ENCODE data around the gene PER1.

- TF ChIP-seq CTCF (IDR thresholded peaks at IDR 0.05) (no peak), POLR2A (IDR thresholded peaks at IDR 0.05) (no peak), POLR2AphosphoS5 (IDR thresholded peaks at IDR 0.05; ENCODE audit: insufficient read depth in 1 of 2, low read depth in 1 of 2) (no peak)
These were observed 51.4 kb downstream of the PER1 start for GRCh38 chr17:8100763-8101162.

Measured in vagina (tissue), 2 donors.